Keratinocyte (primary cell): ENCODE data around the gene DLGAP1. TPM values are rescaled to one million over a fixed set of nuclear protein-coding genes. Genes with fewer than 3 reads are reported as not detected.

Experiments
- DNase-seq: peaks from one replicate; pipeline ENCODE4 v3.0.0-alpha.2; 2011; ENCODE audit warnings: low read depth, missing footprints, low spot score
- FAIRE-seq: peaks from 2 replicates; lab custom pipeline; 2011; peaks lifted over from hg19 to GRCh38; lab: Jason Lieb, UNC
- H2AFZ ChIP-seq: 2 replicates; pipeline ENCODE4 v1.6.0; 2012; ENCODE audit warnings: low read length, control low read depth, inconsistent platforms; ENCODE audit not compliant: control insufficient read depth
- H3K27ac ChIP-seq: 2 replicates; pipeline ENCODE4 v1.5.1; 2011; ENCODE audit warnings: low read length; ENCODE audit not compliant: control insufficient read depth, insufficient read depth
- H3K27me3 ChIP-seq: 3 replicates; pipeline ENCODE4 v1.6.0; 2011; ENCODE audit warnings: low read length; ENCODE audit not compliant: control insufficient read depth, insufficient read depth; ENCODE audit errors: extremely low read depth
- H3K36me3 ChIP-seq, 2 experiments: 2 replicates in 1 of 2; 3 replicates in 1 of 2; pipeline ENCODE4 v1.5.1; 2011; ENCODE audit warnings: low read length in 2 of 2, mild to moderate bottlenecking in 1 of 2; ENCODE audit not compliant: control insufficient read depth in 2 of 2, insufficient read depth in 2 of 2; ENCODE audit errors: extremely low read depth in 1 of 2
- H3K4me1 ChIP-seq: 3 replicates; pipeline ENCODE4 v1.5.1; 2011; ENCODE audit warnings: low read length; ENCODE audit not compliant: control insufficient read depth, insufficient read depth; ENCODE audit errors: extremely low read depth
- H3K4me2 ChIP-seq: 3 replicates; pipeline ENCODE4 v1.6.0; 2011; ENCODE audit warnings: low read depth, low read length; ENCODE audit not compliant: control insufficient read depth, insufficient read depth; ENCODE audit errors: extremely low read depth
- H3K4me3 ChIP-seq, 3 experiments: fragments of 200-600 bp in 1 of 3; sonication (generic) in 1 of 3; 2 replicates in 2 of 3; 3 replicates in 1 of 3; pipeline ENCODE4 v1.5.1; 2011 to 2016; ENCODE audit warnings: low read length in 3 of 3, mild to moderate bottlenecking in 3 of 3, control low read depth in 2 of 3, inconsistent platforms in 1 of 3, low read depth in 1 of 3, mixed read lengths in 1 of 3, mixed run types in 1 of 3, moderate library complexity in 1 of 3; ENCODE audit not compliant: control insufficient read depth in 2 of 3, insufficient read depth in 2 of 3; ENCODE audit errors: extremely low read depth in 1 of 3
- H3K79me2 ChIP-seq: 2 replicates; pipeline ENCODE4 v1.6.0; 2012; ENCODE audit warnings: low read length; ENCODE audit not compliant: control insufficient read depth, insufficient read depth
- H3K9ac ChIP-seq: 3 replicates; pipeline ENCODE4 v1.6.0; 2011; ENCODE audit warnings: low read length; ENCODE audit not compliant: control insufficient read depth, insufficient read depth; ENCODE audit errors: extremely low read depth
- H3K9me1 ChIP-seq: 3 replicates; pipeline ENCODE4 v1.6.0; 2011; ENCODE audit warnings: low read length; ENCODE audit not compliant: control insufficient read depth, insufficient read depth; ENCODE audit errors: extremely low read depth
- H3K9me3 ChIP-seq: 2 replicates; pipeline ENCODE4 v1.5.1; 2012; ENCODE audit warnings: low read depth, low read length; ENCODE audit not compliant: control insufficient read depth
- H4K20me1 ChIP-seq: 3 replicates; pipeline ENCODE4 v1.6.0; 2011; ENCODE audit warnings: low read length; ENCODE audit not compliant: control insufficient read depth, insufficient read depth; ENCODE audit errors: extremely low read depth
- EZH2 ChIP-seq: IDR thresholded peaks from one replicate; pipeline ENCODE4 v1.6.1; 2012; ENCODE audit warnings: inconsistent platforms, mild to moderate bottlenecking, low read length, moderate library complexity
- dilution Hi-C: fragments of 300-500 bp; cut with MboI; formaldehyde crosslinking; loops from one replicate; pipeline ENCODE4 v1.7.0; 2020; ENCODE audit warnings: low sequenced_read_pairs; ENCODE audit not compliant: extremely low pct_ligation_motif_present
- polyA plus RNA-seq, 5 experiments: library from polyadenylated mRNA; depleted of rRNA in 3 of 5; stranded (reverse) in 3 of 5; stranded (forward) in 1 of 5; unstranded in 1 of 5; fragments of >200 nt; gene quantifications; 1 replicate in 1 of 5; 2 replicates in 3 of 5; 3 replicates in 1 of 5; pipeline versions ENCODE4 v1.2.1 to v1.2.3, GENCODE V29; 2011 to 2012; ENCODE audit warnings: missing spikeins in 2 of 5, low read depth in 1 of 5, low replicate concordance in 1 of 5
- TF ChIP-seq, protein P1 (sequence below), 3 experiments: IDR thresholded peaks in 1 of 3; conservative IDR thresholded peaks in 1 of 3; optimal IDR thresholded peaks in 1 of 3; 2 replicates in 2 of 3; 3 replicates in 1 of 3; pipeline versions ENCODE3 to v1.5.1; 2011; ENCODE audit warnings: low read length in 3 of 3, mild to moderate bottlenecking in 3 of 3, moderate library complexity in 2 of 3, control low read depth in 1 of 3, inconsistent platforms in 1 of 3; ENCODE audit not compliant: insufficient read depth in 2 of 3; ENCODE audit errors: extremely low read depth in 1 of 3

The DLGAP1 gene
- polyA plus RNA-seq, 1 donor (not counting 4 experiments of a cell fraction or from before 2014, with no cell fraction given), result not detected

DNA sequence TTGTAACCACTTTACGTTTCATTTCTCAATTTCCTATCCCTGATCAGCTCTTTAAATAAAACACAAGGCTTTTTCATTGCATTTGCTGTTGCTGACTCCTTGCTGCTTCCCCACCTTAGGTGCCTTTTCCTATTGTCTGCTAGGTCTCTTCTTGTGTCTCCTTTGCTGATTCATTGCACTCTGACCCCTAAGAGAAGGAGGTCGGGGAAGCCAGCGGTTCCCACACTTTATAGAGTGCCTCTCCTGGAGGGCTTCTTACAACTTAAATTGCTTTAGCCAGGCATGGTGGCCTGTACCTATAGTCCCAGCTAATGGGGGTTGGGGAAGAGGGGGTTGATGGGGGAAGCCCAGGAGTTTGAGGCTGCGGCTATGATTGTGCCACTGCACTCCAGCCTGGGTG, 495.0 kb downstream of the DLGAP1 start:
- Histone ChIP-seq H3K4me1 (no peaks in the 10 kb centered on the region), H3K4me3 (no peak overlapping the region), H3K9ac (no peak overlapping the region), H3K79me2 (no peaks in the 10 kb centered on the region), H3K9me1 (no peaks in the 10 kb centered on the region), H3K36me3 (no peaks in the 10 kb centered on the region), H3K9me3 (no peaks in the 10 kb centered on the region), H4K20me1 (no peaks in the 10 kb centered on the region), H3K4me2 (no peak overlapping the region), H3K27ac (no peak overlapping the region), H2AFZ (no peak overlapping the region), H3K27me3 (no peaks in the 10 kb centered on the region)
- dilution Hi-C loops, result no loop called here
- TF ChIP-seq EZH2, result no peak
- TF ChIP-seq, protein P1, sequence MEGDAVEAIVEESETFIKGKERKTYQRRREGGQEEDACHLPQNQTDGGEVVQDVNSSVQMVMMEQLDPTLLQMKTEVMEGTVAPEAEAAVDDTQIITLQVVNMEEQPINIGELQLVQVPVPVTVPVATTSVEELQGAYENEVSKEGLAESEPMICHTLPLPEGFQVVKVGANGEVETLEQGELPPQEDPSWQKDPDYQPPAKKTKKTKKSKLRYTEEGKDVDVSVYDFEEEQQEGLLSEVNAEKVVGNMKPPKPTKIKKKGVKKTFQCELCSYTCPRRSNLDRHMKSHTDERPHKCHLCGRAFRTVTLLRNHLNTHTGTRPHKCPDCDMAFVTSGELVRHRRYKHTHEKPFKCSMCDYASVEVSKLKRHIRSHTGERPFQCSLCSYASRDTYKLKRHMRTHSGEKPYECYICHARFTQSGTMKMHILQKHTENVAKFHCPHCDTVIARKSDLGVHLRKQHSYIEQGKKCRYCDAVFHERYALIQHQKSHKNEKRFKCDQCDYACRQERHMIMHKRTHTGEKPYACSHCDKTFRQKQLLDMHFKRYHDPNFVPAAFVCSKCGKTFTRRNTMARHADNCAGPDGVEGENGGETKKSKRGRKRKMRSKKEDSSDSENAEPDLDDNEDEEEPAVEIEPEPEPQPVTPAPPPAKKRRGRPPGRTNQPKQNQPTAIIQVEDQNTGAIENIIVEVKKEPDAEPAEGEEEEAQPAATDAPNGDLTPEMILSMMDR (optimal IDR thresholded peaks at IDR 0.05 in 1 of 3, IDR thresholded peaks at IDR 0.05 in 1 of 3, conservative IDR thresholded peaks at IDR 0.05 in 1 of 3; ENCODE audit: extremely low read depth in 1 of 3, insufficient read depth in 2 of 3, low read length in 3 of 3), result no peak
- FAIRE-seq (no peak), DNase-seq (no peak)

DNA sequence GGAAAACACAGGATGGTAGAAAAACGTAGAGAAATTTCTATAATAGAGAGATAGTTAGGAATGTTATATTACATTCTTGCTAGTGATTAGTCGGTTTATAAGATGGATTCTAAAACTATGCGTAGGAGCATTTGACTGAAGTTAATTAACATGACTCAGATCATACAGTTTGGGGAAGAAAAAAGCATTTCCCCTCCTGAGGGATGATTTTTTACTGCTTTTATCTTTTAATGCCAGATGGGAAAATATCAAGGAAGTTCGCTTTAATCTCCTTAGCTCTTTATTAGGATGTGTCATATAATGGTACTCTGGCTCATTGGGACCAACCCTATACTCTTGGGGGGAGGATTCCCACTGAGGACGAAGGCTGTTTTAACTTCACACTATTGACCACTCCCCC, 503.1 kb downstream of the DLGAP1 start:
- Histone ChIP-seq H3K27me3 (no peaks in the 10 kb centered on the region), H3K9ac (no peak overlapping the region), H3K4me1 (peaks cover 9% of the 10 kb centered on the region), H3K9me3 (no peaks in the 10 kb centered on the region), H4K20me1 (no peaks in the 10 kb centered on the region), H3K9me1 (no peaks in the 10 kb centered on the region), H3K79me2 (no peaks in the 10 kb centered on the region), H3K4me2 (no peak overlapping the region), H3K27ac (no peak overlapping the region), H3K36me3 (no peaks in the 10 kb centered on the region), H2AFZ (no peak overlapping the region), H3K4me3 (no peak overlapping the region)
- no peak for FAIRE-seq
- TF ChIP-seq, protein P1 (optimal IDR thresholded peaks at IDR 0.05 in 1 of 3, IDR thresholded peaks at IDR 0.05 in 1 of 3, conservative IDR thresholded peaks at IDR 0.05 in 1 of 3; ENCODE audit: extremely low read depth in 1 of 3, insufficient read depth in 2 of 3, low read length in 3 of 3), result no peak
- no peak for TF ChIP-seq EZH2
- dilution Hi-C loops, result no loop called here
- DNase-seq, result no peak
